NCI-H526 (cell line): ENCODE results near the gene EEF1A1.
A peak's percentile ranks its signal among the peaks of the same experiment; 100 is the strongest.
"Not testable (repeated sequence)": the region's sequence is repeated elsewhere in the genome, so short reads cannot be mapped to it uniquely, and the experiment has no call there.

Source experiments
- DNase-seq, 2 experiments: peaks; one replicate each; lab custom pipeline; 2025; lab: John Stamatoyannopoulos, UW

Gene EEF1A1

DNA sequence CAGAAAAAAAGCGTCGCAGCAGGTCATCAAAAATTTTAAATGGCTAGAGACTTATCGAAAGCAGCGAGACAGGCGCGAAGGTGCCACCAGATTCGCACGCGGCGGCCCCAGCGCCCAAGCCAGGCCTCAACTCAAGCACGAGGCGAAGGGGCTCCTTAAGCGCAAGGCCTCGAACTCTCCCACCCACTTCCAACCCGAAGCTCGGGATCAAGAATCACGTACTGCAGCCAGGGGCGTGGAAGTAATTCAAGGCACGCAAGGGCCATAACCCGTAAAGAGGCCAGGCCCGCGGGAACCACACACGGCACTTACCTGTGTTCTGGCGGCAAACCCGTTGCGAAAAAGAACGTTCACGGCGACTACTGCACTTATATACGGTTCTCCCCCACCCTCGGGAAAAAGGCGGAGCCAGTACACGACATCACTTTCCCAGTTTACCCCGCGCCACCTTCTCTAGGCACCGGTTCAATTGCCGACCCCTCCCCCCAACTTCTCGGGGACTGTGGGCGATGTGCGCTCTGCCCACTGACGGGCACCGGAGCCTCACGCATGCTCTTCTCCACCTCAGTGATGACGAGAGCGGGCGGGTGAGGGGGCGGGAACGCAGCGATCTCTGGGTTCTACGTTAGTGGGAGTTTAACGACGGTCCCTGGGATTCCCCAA is at the start of gene EEF1A1:
EEF1A1 (minus strand) TSS at position 345 of the 663 bp plus-strand sequence. CDS start 1,006 bp downstream, outside the sequence.
- peak; percentile 98 to 100 for DNase-seq

DNA sequence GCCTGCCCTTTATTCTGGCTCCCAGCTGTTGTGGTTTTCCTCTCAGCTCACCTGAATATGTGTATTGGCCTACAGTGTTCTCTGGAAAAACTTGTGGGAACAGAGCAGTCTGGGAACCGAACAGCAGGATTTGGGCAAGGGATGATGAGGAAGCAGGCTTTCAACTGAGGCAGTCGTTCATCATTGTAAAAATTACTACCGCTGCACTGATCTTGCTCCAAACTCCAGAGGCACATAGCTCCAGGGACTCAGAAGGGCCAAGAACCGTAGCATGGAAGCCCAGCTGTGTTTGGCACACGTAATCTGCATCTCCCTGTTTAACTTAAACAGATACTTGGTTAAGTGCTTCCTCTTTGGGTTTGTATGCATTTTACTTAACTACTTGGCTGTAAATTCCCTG is 48.3 kb upstream of the EEF1A1 start:
- no peak for DNase-seq

DNA sequence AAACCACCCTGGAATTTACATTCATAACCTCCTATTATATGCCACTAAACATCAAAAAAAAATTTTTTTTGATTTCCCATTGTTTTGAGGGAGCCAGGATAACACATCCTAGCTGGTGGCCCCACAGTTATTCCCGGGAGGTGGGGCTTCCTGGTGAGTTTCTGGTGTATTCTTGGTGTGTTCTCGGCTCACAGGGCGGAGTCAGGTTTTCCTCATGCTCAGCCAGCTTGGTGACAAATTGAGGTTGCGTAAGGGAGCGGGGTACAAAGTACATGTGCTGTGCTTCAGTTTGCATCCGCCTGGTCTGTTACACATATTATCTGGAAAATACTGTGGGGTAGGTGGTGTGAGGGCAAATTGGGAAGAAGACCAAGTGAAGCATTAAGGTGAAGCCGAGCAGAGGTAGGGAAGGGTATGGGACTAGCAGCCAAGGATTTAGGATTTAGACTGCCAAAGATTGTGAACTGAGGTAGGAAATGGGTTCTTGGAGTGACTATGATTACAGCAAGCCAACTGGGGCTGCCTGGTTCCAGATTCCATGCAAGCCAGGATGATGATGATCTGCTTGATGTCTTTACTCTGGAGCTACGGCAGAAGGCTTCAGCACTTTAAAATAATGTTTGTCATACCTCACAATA is 46.2 kb upstream of the EEF1A1 start:
- no peak for DNase-seq

DNA sequence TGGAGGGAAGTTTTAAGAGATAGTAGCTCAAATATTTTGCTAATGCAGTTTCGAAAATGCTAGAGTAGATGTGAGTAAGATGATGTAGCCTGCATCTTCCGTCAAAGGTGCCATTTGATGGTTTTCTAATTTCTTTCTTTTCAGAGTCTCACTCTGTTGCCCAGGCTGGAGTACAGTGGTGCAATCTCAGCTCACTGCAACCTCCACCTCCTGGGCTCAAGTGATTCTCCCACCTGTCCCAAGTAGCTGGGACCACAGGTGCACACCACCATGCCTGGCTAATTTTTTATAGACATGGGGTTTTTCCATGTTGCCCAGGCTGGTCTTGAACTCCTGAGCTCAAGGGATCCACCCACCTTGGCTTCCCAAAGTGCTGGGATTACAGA is 45.6 kb upstream of the EEF1A1 start:
- not testable (repeated sequence) for DNase-seq

DNA sequence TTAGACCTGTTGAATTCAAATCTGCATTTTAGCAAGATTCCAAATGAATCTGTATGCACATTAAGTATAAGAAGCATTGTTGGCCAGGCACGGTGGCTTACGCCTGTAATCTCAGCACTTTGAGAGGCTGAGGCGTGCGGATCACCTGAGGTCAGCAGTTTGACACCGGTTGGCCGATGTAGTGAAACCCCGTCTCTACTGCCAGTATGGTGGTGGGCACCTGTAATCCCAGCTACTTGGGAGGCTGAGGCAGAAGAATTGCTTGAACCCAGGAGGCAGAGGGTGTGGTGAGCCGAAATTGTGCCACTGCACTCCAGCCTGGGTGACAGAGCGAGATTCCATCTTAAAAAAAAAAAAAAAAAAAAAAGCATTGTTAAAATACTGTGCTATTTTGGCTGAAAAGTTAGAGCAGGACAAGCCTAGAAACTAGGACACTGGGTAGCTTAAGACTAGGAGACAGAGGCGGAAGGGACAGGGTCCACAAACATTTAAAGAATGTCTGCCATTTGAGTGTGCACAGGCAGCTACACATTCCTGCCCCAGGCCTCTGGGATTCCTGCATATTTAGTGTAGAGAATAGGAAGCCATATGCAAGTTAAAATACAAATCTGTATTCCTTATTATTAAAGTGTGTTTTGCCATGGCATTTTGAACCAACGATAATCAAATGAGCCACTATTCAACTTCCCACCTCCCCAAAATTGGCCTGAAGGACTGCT is 45.1 kb upstream of the EEF1A1 start:
- no peak for DNase-seq

DNA sequence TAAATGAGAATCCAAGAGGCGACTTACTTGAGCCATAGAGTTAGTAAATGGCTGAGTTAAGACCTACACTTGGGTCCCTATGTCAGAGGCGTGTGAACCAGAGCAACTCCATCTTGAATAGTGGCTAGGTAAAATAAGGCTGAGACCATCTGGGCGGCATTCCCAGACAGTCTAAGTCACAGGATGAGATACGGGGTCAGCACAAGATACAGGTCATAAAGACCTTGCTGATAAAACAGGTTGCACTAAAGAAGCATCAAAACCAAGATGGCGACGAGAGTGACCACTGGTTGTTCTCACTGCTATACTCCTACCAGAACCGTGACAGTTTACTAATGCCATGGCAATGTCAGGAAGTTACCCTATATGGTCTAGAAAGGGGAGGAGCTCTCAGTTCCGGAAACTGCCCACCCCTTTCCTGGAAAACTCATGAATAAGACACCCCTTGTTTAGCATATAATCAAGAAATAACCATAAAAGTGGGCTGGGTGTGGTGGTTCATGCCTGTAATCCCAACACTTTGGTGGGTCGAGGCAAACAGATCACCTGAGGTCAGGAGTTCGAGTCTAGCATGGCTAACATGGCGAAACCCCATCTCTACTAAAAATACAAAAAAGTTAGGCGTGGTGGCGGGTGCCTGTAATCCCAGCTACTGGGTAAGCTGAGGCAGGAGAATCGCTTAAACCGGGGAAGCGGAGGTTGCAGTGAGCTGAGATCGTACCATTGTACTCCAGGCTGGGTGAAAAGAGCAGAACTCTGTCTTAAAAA is 43.9 kb upstream of the EEF1A1 start:
- DNase-seq, result no peak

DNA sequence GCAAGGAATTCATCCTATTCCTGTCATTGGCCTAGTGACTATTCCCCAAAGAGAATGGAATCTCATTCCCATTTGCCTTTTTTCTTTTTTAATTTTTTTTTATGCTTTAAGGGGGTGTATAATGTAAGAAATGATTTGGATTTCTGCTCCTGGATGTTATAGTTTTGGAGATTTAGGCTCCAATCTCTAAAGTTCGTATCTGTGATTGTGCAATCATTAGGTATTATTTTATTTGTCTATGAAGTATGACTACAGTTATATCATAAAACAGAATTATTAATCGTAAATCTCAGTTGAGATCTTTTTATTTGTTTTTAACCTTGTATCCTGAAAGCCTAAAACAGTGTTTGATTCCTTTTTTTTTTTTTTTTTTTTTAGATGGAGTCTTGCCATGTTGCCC is 41.7 kb upstream of the EEF1A1 start:
- no peak for DNase-seq

DNA sequence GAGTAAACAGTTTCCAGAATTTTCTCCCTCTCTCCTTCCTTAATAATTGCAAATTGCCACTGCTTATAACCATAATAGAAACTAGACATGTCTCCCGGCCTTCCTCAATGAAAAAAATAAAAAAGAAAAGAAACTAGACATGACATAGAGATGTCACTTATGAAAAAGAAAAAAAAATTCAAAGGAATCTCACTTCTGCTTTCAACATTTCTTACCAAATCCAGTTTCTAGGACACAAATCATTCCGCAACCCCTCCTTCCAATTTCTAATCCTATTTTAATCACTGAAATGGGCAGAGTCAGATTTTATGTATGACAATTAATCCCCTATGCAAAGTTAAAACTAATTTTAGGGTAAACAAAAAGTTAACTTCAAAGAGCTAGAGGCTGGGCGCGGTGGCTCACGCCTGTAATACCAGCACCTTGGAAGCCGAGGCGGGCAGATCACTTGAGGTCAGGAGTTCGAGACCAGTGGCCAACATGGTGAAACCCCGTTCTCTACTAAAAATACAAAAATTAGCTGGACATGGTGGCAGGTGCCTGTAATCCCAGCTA is 40.1 kb upstream of the EEF1A1 start:
- DNase-seq, result no peak

DNA sequence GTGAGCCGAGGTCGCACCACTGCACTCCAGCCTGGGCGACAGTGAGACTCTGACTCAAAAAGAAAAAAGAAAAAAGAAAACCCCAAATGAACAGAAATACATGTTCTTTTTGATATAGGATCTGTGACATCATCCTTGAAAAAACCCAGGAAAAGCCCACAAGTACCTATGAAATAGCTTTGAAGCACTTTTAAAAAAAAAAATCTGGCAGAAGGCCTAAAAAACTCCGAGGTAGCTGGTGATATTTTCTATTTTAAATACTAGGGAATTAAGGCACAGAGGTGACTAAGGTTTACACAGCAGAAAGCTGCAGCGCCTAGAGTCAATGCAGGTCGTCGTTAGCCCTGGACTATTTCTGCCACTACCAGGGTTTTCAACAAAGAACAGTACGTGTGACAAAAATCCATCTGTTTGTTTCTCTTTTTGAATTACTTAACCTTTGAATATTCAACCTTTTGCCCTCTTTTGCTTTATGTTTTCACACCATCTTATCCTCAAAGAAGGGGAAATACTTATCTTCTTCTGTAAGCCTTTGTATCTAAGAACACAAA is 39.4 kb upstream of the EEF1A1 start:
- DNase-seq, result no peak

DNA sequence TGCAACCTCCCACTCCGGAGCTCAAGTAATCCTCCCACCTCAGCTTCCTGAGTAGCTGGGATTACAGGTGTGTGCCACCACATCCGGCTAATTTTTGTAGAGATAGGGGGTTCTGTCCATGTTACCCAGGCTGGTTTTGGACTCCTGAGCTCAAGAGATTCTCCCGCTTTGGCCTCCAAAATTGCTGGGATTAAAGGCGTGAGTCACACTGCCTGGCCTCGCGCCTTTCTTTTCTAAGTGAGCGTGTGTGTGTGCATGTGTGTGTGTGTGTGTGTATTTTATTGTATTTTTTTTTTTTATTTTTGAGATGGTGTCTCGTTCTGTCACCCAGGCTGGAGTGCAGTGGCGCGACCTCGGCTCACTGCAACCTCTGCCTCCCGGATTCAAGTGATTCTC is 38.6 kb upstream of the EEF1A1 start:
- DNase-seq, result not testable (repeated sequence)

DNA sequence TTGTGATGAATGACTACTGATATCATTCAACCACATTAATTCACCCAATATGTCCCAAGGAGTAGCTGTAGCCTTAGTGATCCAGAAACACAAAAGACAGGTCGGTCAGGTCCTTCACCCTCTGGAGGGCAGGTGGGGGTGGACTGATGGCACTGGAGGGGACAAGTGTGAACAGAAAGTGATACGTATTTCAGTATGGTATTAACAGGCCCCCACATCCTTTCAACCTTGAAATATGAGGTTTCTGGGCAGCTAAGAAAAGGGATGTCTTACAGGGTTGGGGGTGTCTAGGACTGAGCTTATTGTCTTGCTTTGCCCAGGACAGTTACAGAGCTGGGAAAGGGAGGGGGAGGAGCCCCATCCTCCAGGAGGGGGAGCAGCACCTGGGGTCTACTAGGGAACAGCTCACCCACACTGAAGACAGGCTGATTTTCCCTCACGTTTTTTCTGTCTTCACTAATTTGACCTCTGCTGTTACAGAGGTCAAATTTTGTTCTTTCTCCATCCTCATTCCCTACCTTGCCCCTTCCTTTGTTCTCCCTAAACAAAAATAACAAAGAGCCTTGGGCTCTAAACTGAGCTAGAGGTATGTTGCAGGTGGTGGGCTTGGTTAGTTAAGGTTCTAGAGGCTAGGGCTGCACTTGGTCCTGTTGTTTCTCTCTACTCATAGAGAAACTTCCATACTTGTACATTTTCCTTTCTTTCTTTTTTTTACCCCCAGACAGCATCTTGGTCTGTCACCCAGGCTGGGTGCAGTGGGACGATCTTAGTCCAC is 38.0 kb upstream of the EEF1A1 start:
- DNase-seq, result no peak

DNA sequence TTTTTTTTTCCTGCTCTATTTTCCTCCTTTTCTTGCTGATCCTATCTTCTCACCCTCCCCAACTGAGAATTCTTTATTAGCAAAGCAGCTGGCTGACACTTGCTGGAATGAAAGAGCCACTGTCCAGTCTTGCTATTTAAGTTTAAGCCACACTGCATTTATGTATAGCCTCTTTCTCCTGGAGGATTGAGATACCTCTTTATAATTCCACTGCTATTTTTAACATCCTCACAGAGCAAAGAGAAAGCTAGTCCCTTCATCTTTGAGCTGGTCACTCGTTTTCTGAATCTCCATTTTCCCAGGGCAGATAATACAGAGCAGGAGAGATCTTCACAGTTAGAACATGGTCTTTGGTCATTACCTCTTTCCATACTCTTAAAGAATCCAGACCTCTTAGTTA is 36.0 kb upstream of the EEF1A1 start:
- DNase-seq, result no peak

DNA sequence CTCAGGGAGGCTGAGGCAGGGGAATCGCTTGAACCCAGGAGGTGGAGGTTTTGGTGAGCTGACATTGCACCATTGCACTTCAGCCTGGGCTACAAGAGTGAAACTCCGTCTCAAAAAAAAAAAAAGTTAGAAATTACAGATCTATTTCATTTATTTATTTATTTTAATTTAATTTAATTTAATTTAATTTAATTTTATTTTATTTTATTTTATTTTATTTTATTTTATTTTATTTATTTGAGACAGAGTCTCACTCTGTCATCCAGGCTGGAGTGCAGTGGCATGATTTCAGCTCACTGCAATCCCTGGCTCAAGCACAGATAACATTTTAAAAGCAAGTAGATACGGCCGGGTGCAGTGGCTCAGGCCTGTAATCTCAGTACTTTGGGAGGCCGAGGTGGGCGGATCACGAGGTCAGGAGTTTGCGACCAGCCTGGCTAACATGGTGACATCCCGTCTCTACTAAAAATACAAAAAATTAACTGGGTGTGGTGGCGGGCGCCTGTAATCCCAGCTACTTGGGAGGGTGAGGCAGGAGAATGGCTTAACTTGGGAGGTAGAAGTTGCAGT is 34.6 kb upstream of the EEF1A1 start:
- not testable (repeated sequence) for DNase-seq

DNA sequence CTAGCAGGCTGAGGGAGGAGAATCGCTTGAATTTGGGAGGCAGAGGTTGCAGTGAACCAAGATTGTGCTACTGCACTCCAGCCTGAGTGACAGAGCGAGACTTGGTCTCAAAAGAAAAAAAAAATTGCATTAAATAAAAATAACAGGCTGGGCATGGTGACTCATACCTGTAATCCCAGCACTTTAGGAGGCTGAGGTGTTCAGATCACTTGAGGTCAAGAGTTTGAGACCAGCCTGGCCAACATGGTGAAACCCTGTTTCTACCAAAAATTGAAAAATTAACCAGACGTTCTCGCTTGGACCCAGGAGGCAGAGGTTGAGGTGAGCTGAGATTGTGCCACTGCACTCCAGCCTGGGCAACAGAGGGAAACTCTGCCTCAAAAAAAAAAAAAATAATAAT is 30.3 kb upstream of the EEF1A1 start:
- not testable (repeated sequence) for DNase-seq

DNA sequence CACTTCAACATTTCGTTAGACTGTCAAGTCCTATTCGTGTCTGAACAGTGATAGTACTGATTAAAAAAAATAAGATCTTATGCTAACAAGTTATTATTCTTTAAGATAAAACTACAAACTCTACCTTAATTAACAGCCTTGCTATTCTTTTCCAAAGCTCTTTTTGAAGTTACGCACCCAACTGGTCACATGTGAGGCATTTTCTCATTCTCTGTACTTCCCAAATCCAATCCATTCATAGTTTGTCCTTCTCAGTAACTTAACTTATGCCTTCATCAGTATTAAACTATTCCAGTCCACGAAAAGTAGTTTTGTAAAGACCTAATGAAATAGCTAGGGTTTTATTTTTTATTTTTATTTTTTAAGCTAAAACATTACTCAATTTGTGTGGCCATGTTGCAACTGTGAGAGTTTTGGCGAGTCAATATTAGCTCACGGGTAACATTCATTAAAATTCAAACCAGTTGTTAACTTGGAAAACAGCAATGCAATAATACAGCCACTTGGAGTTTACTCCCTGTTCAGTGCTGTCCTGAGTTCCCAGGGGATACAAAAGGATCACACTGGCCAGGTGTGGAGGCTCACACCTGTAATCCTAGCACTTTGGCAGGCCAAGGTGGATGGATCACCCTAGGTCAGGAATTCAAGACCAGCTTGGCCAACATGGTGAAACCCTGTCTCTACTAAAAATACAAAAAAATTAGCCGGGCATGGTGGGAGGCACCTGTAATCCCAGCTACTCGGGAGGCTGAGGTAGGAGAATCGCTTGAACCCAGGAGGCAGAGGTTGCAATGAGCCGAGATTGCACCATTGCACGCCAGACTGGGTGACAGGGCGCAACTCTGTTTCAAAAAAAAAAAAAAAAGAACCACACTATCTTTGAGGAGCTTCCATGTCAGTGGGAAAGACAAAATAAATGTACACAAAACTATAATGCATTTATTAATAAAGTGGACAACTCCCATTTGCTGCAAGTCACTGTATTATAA is 27.9 kb upstream of the EEF1A1 start:
- no peak for DNase-seq

DNA sequence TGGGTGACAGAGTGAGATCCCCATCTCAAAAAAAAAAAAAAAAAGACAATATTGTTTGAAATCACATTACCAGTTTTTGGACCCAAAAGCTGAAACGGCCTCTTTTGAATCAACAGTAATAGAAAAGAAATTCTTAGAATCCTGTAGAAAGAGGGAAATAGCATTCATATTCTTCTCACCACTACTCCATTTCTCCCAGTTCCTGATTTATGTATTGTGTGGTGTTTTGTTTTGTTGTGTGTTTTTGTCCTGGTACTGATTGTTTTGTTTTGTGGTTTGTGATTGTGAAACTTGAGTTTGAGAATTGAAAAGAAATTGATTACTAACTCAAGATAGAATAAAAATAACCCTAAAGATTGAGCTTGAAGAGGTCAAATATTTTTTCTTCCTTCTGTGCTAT is 26.2 kb upstream of the EEF1A1 start:
- DNase-seq, result no peak

DNA sequence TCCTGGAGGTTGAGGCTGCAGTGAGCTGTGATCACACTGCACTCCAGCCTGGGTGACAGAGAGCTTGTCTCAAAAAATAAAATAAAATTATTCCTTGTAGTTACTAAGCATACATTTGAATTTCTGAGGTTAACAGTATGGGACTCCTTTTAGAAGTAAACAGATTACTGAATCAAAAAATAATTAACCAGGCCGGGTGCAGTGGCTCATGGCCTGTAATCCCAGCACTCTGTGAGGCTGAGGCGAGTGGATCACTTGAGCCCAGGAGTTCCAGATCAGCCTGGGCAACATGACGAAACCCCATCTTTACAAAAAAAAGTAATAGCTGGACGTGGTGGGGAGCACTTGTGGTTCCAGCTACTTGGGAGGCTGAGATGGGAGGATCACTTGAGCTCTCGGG is 22.1 kb upstream of the EEF1A1 start:
- no peak for DNase-seq

DNA sequence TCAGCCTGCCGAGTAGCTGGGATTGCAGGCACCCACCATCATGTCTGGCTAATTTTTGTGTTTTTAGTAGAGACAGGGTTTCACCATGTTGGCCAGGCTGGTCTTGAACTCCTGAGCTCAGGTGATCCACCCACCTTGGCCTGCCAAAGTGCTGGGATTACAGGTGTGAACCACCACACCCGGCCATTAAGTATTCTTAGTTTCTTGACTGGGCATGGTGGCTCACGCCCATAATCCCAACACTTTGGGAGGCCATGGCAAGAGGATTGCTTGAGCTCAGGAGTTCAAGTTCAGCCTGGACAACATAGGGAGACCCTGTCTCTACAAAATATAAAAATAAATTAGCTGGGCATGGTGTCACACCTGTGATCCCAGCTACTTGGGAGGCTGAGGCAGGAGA is 21.6 kb upstream of the EEF1A1 start:
- DNase-seq, result not testable (repeated sequence)

DNA sequence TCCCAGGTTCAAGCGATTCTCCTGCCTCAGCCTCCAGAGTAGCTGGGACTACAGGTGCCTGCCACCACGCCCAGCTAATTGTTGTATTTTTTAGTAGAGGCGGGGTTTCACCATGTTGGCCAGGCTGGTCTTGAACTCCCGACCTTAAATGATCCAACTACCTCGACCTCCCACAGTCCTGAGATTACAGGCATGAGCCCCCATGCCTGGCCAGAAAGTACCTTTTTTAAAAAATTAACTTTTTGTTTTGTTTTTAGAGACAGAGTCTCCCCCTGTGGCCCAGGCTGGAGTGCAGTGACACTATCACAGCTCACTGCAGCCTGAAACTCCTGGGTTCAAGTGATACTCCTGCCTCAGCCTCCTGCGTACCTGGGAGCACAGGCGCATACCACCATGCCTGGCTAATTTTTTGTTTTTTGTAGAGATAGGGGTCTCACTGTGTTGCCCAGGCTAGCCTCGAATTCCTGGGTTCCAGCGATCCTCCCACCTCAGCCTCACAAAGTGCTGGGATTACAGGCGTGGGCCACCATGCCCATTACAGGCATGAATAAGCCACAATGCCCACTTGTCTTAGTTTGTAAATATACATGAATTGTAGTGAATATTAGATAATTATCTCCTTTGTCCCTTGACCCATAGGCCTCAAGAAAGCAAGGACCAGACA is 17.4 kb upstream of the EEF1A1 start:
- no peak for DNase-seq
